ENCODE measurements around the gene HDDC2. TPM values are rescaled to one million over a fixed set of nuclear protein-coding genes. Genes with fewer than 3 reads are reported as not detected.

The HDDC2 gene
- total and polyA plus RNA-seq, 4 donors, result 53.0 to 135 (median 117) TPM

- H3K4me3 ChIP-seq (ENCODE audit: low read depth, low read length), result no peak overlapping the region
- no peak overlapping the region for H3K27ac ChIP-seq (ENCODE audit: low read depth, low read length)
- H3K4me1 ChIP-seq (ENCODE audit: control insufficient read depth, insufficient read depth, low read length), result no peaks in the 10 kb centered on the region
- H3K9me3 ChIP-seq (ENCODE audit: control insufficient read depth, insufficient read depth, low read length), result no peaks in the 10 kb centered on the region
- no peaks in the 10 kb centered on the region for H3K27me3 ChIP-seq (ENCODE audit: control insufficient read depth, insufficient read depth, low read length)
- WGBS (ENCODE audit: insufficient coverage), result 18% methylated on average over 5 of the region's 6 CpGs
- no peaks in the 10 kb centered on the region for H3K36me3 ChIP-seq (ENCODE audit: control insufficient read depth, insufficient read depth, low read length)
- DNase-seq (ENCODE audit: low read depth in 4 of 6, low spot score in 6 of 6), result peak in 1 of 6 donors; percentile 6
Observed at GRCh38 chr6:125251516-125252220, 50.1 kb downstream of the HDDC2 start.

GRCh38 chr6:125250511-125250910 lies 51.3 kb downstream of the HDDC2 start:
- H3K4me1 ChIP-seq (ENCODE audit: control insufficient read depth, insufficient read depth, low read length), result no peaks in the 10 kb centered on the region
- DNase-seq (ENCODE audit: low read depth in 4 of 6, low spot score in 6 of 6), result no peak
- H3K9me3 ChIP-seq (ENCODE audit: control insufficient read depth, insufficient read depth, low read length), result no peaks in the 10 kb centered on the region
- no peak overlapping the region for H3K4me3 ChIP-seq (ENCODE audit: low read depth, low read length)
- no CpG with 5 or more reads among the region's 1 CpG for WGBS (ENCODE audit: insufficient coverage)
- no peak overlapping the region for H3K27ac ChIP-seq (ENCODE audit: low read depth, low read length)
- H3K36me3 ChIP-seq (ENCODE audit: control insufficient read depth, insufficient read depth, low read length), result no peaks in the 10 kb centered on the region
- H3K27me3 ChIP-seq (ENCODE audit: control insufficient read depth, insufficient read depth, low read length), result no peaks in the 10 kb centered on the region

GRCh38 chr6:125248136-125248535 lies 53.6 kb downstream of the HDDC2 start:
- no peak overlapping the region for H3K27ac ChIP-seq (ENCODE audit: low read depth, low read length)
- 66% methylated on average over 3 of the region's 7 CpGs for WGBS (ENCODE audit: insufficient coverage)

GRCh38 chr6:125246566-125246965 lies 55.2 kb downstream of the HDDC2 start:
- DNase-seq (ENCODE audit: low read depth in 4 of 6, low spot score in 6 of 6), result peak in 1 of 6 donors; percentile 25
- no peak overlapping the region for H3K27ac ChIP-seq (ENCODE audit: low read depth, low read length)
- H3K27me3 ChIP-seq (ENCODE audit: control insufficient read depth, insufficient read depth, low read length), result no peaks in the 10 kb centered on the region
- H3K36me3 ChIP-seq (ENCODE audit: control insufficient read depth, insufficient read depth, low read length), result no peaks in the 10 kb centered on the region
- no peaks in the 10 kb centered on the region for H3K4me1 ChIP-seq (ENCODE audit: control insufficient read depth, insufficient read depth, low read length)
- no peak overlapping the region for H3K4me3 ChIP-seq (ENCODE audit: low read depth, low read length)
- peaks cover 9% of the 10 kb centered on the region for H3K9me3 ChIP-seq (ENCODE audit: control insufficient read depth, insufficient read depth, low read length)

More at GRCh38 chr6:125248136-125248535, 53.6 kb downstream of the HDDC2 start:
- H3K9me3 ChIP-seq (ENCODE audit: control insufficient read depth, insufficient read depth, low read length), result peaks cover 2% of the 10 kb centered on the region
- no peaks in the 10 kb centered on the region for H3K36me3 ChIP-seq (ENCODE audit: control insufficient read depth, insufficient read depth, low read length)
- H3K4me1 ChIP-seq (ENCODE audit: control insufficient read depth, insufficient read depth, low read length), result no peaks in the 10 kb centered on the region
- no peaks in the 10 kb centered on the region for H3K27me3 ChIP-seq (ENCODE audit: control insufficient read depth, insufficient read depth, low read length)
- no peak for DNase-seq (ENCODE audit: low read depth in 4 of 6, low spot score in 6 of 6)
- H3K4me3 ChIP-seq (ENCODE audit: low read depth, low read length), result no peak overlapping the region

GRCh38 chr6:125245523-125246264 lies 56.1 kb downstream of the HDDC2 start:
- Histone ChIP-seq H3K9me3 (ENCODE audit: control insufficient read depth, insufficient read depth, low read length) (peaks cover 9% of the 10 kb centered on the region), H3K36me3 (ENCODE audit: control insufficient read depth, insufficient read depth, low read length) (no peaks in the 10 kb centered on the region), H3K27me3 (ENCODE audit: control insufficient read depth, insufficient read depth, low read length) (no peaks in the 10 kb centered on the region), H3K27ac (ENCODE audit: low read depth, low read length) (no peak overlapping the region), H3K4me3 (ENCODE audit: low read depth, low read length) (no peak overlapping the region), H3K4me1 (ENCODE audit: control insufficient read depth, insufficient read depth, low read length) (no peaks in the 10 kb centered on the region)
- WGBS (ENCODE audit: insufficient coverage), result 92% methylated on average over 7 of the region's 7 CpGs
- DNase-seq (ENCODE audit: low read depth in 4 of 6, low spot score in 6 of 6), result no peak

- Histone ChIP-seq H3K4me3 (ENCODE audit: low read depth, low read length) (no peak overlapping the region), H3K36me3 (ENCODE audit: control insufficient read depth, insufficient read depth, low read length) (no peaks in the 10 kb centered on the region), H3K27me3 (ENCODE audit: control insufficient read depth, insufficient read depth, low read length) (no peaks in the 10 kb centered on the region), H3K9me3 (ENCODE audit: control insufficient read depth, insufficient read depth, low read length) (peaks cover 9% of the 10 kb centered on the region), H3K4me1 (ENCODE audit: control insufficient read depth, insufficient read depth, low read length) (no peaks in the 10 kb centered on the region), H3K27ac (ENCODE audit: low read depth, low read length) (no peak overlapping the region)
- DNase-seq (ENCODE audit: low read depth in 4 of 6, low spot score in 6 of 6), result no peak
- 98% methylated on average over 4 of the region's 4 CpGs for WGBS (ENCODE audit: insufficient coverage)
Observed at GRCh38 chr6:125245109-125245508, 56.7 kb downstream of the HDDC2 start.

- no peak for DNase-seq (ENCODE audit: low read depth in 4 of 6, low spot score in 6 of 6)
- no peaks in the 10 kb centered on the region for H3K36me3 ChIP-seq (ENCODE audit: control insufficient read depth, insufficient read depth, low read length)
- H3K27me3 ChIP-seq (ENCODE audit: control insufficient read depth, insufficient read depth, low read length), result no peaks in the 10 kb centered on the region
- H3K4me3 ChIP-seq (ENCODE audit: low read depth, low read length), result no peak overlapping the region
- 100% methylated on average over 3 of the region's 4 CpGs for WGBS (ENCODE audit: insufficient coverage)
- no peaks in the 10 kb centered on the region for H3K4me1 ChIP-seq (ENCODE audit: control insufficient read depth, insufficient read depth, low read length)
- H3K9me3 ChIP-seq (ENCODE audit: control insufficient read depth, insufficient read depth, low read length), result peaks cover 5% of the 10 kb centered on the region
- H3K27ac ChIP-seq (ENCODE audit: low read depth, low read length), result no peak overlapping the region
Observed at GRCh38 chr6:125237764-125238163, 64.0 kb downstream of the HDDC2 start.

GRCh38 chr6:125236536-125237327 lies 65.0 kb downstream of the HDDC2 start:
- DNase-seq (ENCODE audit: low read depth in 4 of 6, low spot score in 6 of 6), result no peak
- Histone ChIP-seq H3K4me1 (ENCODE audit: control insufficient read depth, insufficient read depth, low read length) (no peaks in the 10 kb centered on the region), H3K36me3 (ENCODE audit: control insufficient read depth, insufficient read depth, low read length) (no peaks in the 10 kb centered on the region), H3K9me3 (ENCODE audit: control insufficient read depth, insufficient read depth, low read length) (no peaks in the 10 kb centered on the region), H3K27me3 (ENCODE audit: control insufficient read depth, insufficient read depth, low read length) (no peaks in the 10 kb centered on the region), H3K27ac (ENCODE audit: low read depth, low read length) (no peak overlapping the region), H3K4me3 (ENCODE audit: low read depth, low read length) (no peak overlapping the region)
- whole genome bisulfite sequencing (ENCODE audit: insufficient coverage), result 90% methylated on average over 4 of the region's 5 CpGs

GRCh38 chr6:125233202-125233601 lies 68.6 kb downstream of the HDDC2 start:
- Histone ChIP-seq H3K27me3 (ENCODE audit: control insufficient read depth, insufficient read depth, low read length) (no peaks in the 10 kb centered on the region), H3K9me3 (ENCODE audit: control insufficient read depth, insufficient read depth, low read length) (no peaks in the 10 kb centered on the region)
- WGBS (ENCODE audit: insufficient coverage), result no CpG with 5 or more reads among the region's 3 CpGs

More at GRCh38 chr6:125233202-125233601, 68.6 kb downstream of the HDDC2 start:
- Histone ChIP-seq H3K27ac (ENCODE audit: low read depth, low read length) (no peak overlapping the region), H3K36me3 (ENCODE audit: control insufficient read depth, insufficient read depth, low read length) (no peaks in the 10 kb centered on the region), H3K4me3 (ENCODE audit: low read depth, low read length) (no peak overlapping the region), H3K4me1 (ENCODE audit: control insufficient read depth, insufficient read depth, low read length) (no peaks in the 10 kb centered on the region)
- peak in 1 of 6 donors; percentile 11 for DNase-seq (ENCODE audit: low read depth in 4 of 6, low spot score in 6 of 6)
